A549 (cell line): ENCODE measurements around the gene GALNTL6.

Experiments
- CHD4 ChIP-seq: fragments of 200-600 bp; sonication (generic); IDR thresholded peaks from 2 replicates; pipeline ENCODE4 v1.6.1; 2016; ENCODE audit warnings: antibody characterized with exemption, mild to moderate bottlenecking, borderline replicate concordance
- HOXA7 ChIP-seq: fragments of 250-450 bp; sonication (Bioruptor Pico); IDR thresholded peaks from 2 replicates; pipeline ENCODE4 v1.5.0; 2020; ENCODE audit warnings: mild to moderate bottlenecking, moderate library complexity
- POLR2A ChIP-seq: IDR thresholded peaks from 2 replicates; pipeline ENCODE4 v1.6.1; 2012; ENCODE audit warnings: mild to moderate bottlenecking, low read length
- RAD21 ChIP-seq, 2 experiments: fragments of >200 bp in 1 of 2; sonication (Bioruptor Twin) in 1 of 2; formaldehyde crosslinking in 1 of 2; IDR thresholded peaks in 1 of 2; conservative IDR thresholded peaks in 1 of 2; 2 replicates in 1 of 2; 3 replicates in 1 of 2; pipeline ENCODE4 v1.6.1; 2012 to 2018; ENCODE audit warnings: inconsistent platforms in 1 of 2
- RARB ChIP-seq: fragments of 250-450 bp; sonication (Bioruptor Pico); IDR thresholded peaks from 2 replicates; pipeline ENCODE4 v1.8.0; 2021; ENCODE audit warnings: mild to moderate bottlenecking, moderate library complexity
- RCOR1 ChIP-seq: fragments of 150-350 bp; IDR thresholded peaks from 2 replicates; pipeline ENCODE4 v1.6.1; 2014; ENCODE audit warnings: antibody characterized with exemption, low read length, low read depth
- SMC3 ChIP-seq: fragments of >200 bp; sonication (Bioruptor Twin); formaldehyde crosslinking; IDR thresholded peaks from 3 replicates; pipeline ENCODE4 v1.6.1; 2018; ENCODE audit warnings: inconsistent platforms
- TF ChIP-seq, protein P1 (sequence below): fragments of >200 bp; sonication (Bioruptor Twin); formaldehyde crosslinking; IDR thresholded peaks from 2 replicates; pipeline ENCODE4 v1.6.1; 2016
- TF ChIP-seq, protein P2 (sequence below): fragments of >200 bp; sonication (Bioruptor Twin); formaldehyde crosslinking; IDR thresholded peaks from 3 replicates; pipeline ENCODE4 v1.5.1; 2016
- TF ChIP-seq, protein P3 (sequence below): fragments of 200-600 bp; sonication (generic); IDR thresholded peaks from 2 replicates; pipeline ENCODE4 v1.6.1; 2016; ENCODE audit warnings: antibody characterized with exemption, mild to moderate bottlenecking, moderate library complexity

DNA sequence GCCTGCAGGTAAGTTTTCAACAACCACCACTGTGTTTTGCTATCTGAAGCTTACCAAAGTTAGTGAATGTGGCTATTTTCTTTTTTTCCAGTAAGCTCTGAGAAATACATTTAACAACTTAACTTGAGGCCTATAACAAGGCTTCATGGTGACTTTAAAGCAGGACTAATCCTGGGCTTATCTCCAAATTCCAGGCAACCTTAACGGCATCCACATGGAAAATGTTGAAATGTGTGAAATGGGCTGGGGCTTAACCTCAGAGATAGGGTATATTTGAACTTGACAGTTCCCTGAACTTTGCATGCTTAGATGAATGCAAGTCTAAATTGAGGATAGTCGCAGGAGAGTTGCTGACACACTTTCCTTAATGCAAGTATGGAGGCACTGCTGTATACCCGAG, 539.2 kb downstream of the GALNTL6 start:
- TF ChIP-seq CHD4 (no peak), RARB (no peak), RAD21 (conservative IDR thresholded peaks at IDR 0.05 in 1 of 2, IDR thresholded peaks at IDR 0.05 in 1 of 2) (no peak), POLR2A (no peak), HOXA7 (CRISPR knock-in tag) (no peak), SMC3 (no peak), RCOR1 (no peak)
- TF ChIP-seq, protein P1, sequence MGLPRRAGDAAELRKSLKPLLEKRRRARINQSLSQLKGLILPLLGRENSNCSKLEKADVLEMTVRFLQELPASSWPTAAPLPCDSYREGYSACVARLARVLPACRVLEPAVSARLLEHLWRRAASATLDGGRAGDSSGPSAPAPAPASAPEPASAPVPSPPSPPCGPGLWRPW: no peak
- TF ChIP-seq, protein P2, sequence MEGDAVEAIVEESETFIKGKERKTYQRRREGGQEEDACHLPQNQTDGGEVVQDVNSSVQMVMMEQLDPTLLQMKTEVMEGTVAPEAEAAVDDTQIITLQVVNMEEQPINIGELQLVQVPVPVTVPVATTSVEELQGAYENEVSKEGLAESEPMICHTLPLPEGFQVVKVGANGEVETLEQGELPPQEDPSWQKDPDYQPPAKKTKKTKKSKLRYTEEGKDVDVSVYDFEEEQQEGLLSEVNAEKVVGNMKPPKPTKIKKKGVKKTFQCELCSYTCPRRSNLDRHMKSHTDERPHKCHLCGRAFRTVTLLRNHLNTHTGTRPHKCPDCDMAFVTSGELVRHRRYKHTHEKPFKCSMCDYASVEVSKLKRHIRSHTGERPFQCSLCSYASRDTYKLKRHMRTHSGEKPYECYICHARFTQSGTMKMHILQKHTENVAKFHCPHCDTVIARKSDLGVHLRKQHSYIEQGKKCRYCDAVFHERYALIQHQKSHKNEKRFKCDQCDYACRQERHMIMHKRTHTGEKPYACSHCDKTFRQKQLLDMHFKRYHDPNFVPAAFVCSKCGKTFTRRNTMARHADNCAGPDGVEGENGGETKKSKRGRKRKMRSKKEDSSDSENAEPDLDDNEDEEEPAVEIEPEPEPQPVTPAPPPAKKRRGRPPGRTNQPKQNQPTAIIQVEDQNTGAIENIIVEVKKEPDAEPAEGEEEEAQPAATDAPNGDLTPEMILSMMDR: no peak
- TF ChIP-seq, protein P3, sequence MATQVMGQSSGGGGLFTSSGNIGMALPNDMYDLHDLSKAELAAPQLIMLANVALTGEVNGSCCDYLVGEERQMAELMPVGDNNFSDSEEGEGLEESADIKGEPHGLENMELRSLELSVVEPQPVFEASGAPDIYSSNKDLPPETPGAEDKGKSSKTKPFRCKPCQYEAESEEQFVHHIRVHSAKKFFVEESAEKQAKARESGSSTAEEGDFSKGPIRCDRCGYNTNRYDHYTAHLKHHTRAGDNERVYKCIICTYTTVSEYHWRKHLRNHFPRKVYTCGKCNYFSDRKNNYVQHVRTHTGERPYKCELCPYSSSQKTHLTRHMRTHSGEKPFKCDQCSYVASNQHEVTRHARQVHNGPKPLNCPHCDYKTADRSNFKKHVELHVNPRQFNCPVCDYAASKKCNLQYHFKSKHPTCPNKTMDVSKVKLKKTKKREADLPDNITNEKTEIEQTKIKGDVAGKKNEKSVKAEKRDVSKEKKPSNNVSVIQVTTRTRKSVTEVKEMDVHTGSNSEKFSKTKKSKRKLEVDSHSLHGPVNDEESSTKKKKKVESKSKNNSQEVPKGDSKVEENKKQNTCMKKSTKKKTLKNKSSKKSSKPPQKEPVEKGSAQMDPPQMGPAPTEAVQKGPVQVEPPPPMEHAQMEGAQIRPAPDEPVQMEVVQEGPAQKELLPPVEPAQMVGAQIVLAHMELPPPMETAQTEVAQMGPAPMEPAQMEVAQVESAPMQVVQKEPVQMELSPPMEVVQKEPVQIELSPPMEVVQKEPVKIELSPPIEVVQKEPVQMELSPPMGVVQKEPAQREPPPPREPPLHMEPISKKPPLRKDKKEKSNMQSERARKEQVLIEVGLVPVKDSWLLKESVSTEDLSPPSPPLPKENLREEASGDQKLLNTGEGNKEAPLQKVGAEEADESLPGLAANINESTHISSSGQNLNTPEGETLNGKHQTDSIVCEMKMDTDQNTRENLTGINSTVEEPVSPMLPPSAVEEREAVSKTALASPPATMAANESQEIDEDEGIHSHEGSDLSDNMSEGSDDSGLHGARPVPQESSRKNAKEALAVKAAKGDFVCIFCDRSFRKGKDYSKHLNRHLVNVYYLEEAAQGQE: no peak
